ENCODE measurements around the gene TCEANC. TPM values are rescaled to one million over a fixed set of nuclear protein-coding genes. Genes with fewer than 3 reads are reported as not detected.

Gene TCEANC
- polyA plus RNA-seq, 1 donor: 4.3 TPM

GRCh38 chrX:13692771-13693231, 39.9 kb downstream of the TCEANC start:
- DNase-seq (ENCODE audit: low read depth): no peak

GRCh38 chrX:13693341-13693961, 40.5 kb downstream of the TCEANC start:
- DNase-seq (ENCODE audit: low read depth): no peak

GRCh38 chrX:13694359-13694758, 41.4 kb downstream of the TCEANC start:
- no peak for DNase-seq (ENCODE audit: low read depth)

- DNase-seq (ENCODE audit: low read depth): no peak
These were observed 42.0 kb downstream of the TCEANC start for GRCh38 chrX:13694983-13695382.

- no peak for DNase-seq (ENCODE audit: low read depth)
These were observed 42.7 kb downstream of the TCEANC start for GRCh38 chrX:13695601-13696115.

- DNase-seq (ENCODE audit: low read depth): no peak
These were observed 44.5 kb downstream of the TCEANC start for GRCh38 chrX:13697455-13697854.

- DNase-seq (ENCODE audit: low read depth): no peak
These were observed 45.0 kb downstream of the TCEANC start for GRCh38 chrX:13697976-13698375.

GRCh38 chrX:13698432-13698831, 45.5 kb downstream of the TCEANC start:
- DNase-seq (ENCODE audit: low read depth): no peak

- DNase-seq (ENCODE audit: low read depth): no peak
These were observed 46.4 kb downstream of the TCEANC start for GRCh38 chrX:13699183-13699826.

- no peak for DNase-seq (ENCODE audit: low read depth)
These were observed 47.4 kb downstream of the TCEANC start for GRCh38 chrX:13700380-13700779.

- DNase-seq (ENCODE audit: low read depth): no peak
These were observed 49.3 kb downstream of the TCEANC start for GRCh38 chrX:13702111-13702789.

- DNase-seq (ENCODE audit: low read depth): no peak
These were observed 50.2 kb downstream of the TCEANC start for GRCh38 chrX:13703135-13703534.

- no peak for DNase-seq (ENCODE audit: low read depth)
These were observed 50.6 kb downstream of the TCEANC start for GRCh38 chrX:13703589-13703988.

- no peak for DNase-seq (ENCODE audit: low read depth)
These were observed 58.2 kb downstream of the TCEANC start for GRCh38 chrX:13711141-13711540.

Other genes starting within 250 kb of the TCEANC start
- gene EGFL6, start 83.5 kb upstream of the TCEANC start, polyA plus RNA-seq (ENCODE audit: insufficient read length): 72.1 TPM
- 18.8 TPM for gene RAB9A, start 36.0 kb downstream of the TCEANC start, polyA plus RNA-seq (ENCODE audit: insufficient read length)
- 11.8 TPM for gene TRAPPC2, start 81.5 kb downstream of the TCEANC start, polyA plus RNA-seq (ENCODE audit: insufficient read length)
- gene OFD1, start 81.6 kb downstream of the TCEANC start, polyA plus RNA-seq (ENCODE audit: insufficient read length): 20.7 TPM
- gene GPM6B, start 164.0 kb downstream of the TCEANC start, polyA plus RNA-seq (ENCODE audit: insufficient read length): 17.8 TPM